K562 (cell line): ENCODE data around the gene PTTG2. TPM values are rescaled to one million over a fixed set of nuclear protein-coding genes. Genes with fewer than 3 reads are reported as not detected.

Source experiments
- ATAC-seq: fragments of 200-7000 bp; cut with Tn5 transposase; 3 replicates; pipeline ENCODE4 v1.9.1; 2020; ENCODE audit warnings: moderate library complexity
- BruUV-seq: library from RNA; stranded (reverse); fragments of 400-500 nt; replicated peaks from 2 replicates; lab custom pipeline; 2021; lab: Mats Ljungman, UMichigan
- CTCF ChIA-PET: fragments of 300-600 bp; formaldehyde crosslinking; extraction: SDS; loops from one replicate; lab custom pipeline; 2021; ENCODE audit warnings: low intra/inter-chr PET ratio; lab: Yijun Ruan, JAX
- POLR2A ChIA-PET: fragments of 300-600, 350-650 bp; sonication (Branson Sonifier 250); formaldehyde crosslinking; extraction: SDS; loops from one replicate; lab custom pipeline; 2021; ENCODE audit warnings: antibody characterized with exemption, inconsistent platforms; lab: Yijun Ruan, JAX
- DNase-seq, 4 experiments: peaks; one replicate each; pipeline versions ENCODE4 v3.0.0 to v3.0.0-alpha.2; 2011 to 2018; ENCODE audit warnings: low spot score in 3 of 4, mixed read lengths in 3 of 4; ENCODE audit errors: extremely low read depth in 1 of 4
- FAIRE-seq: peaks from 2 replicates; lab custom pipeline; 2011; peaks lifted over from hg19 to GRCh38; lab: Jason Lieb, UNC
- H2AFZ ChIP-seq: 2 replicates; pipeline ENCODE4 v1.6.0; 2011; ENCODE audit warnings: low read depth, low read length, control low read depth, inconsistent platforms
- H3K27ac ChIP-seq: fragments of 200-600 bp; 3 replicates; pipeline ENCODE4 v1.8.0; 2011; ENCODE audit warnings: low read depth, mild to moderate bottlenecking, control low read depth, inconsistent platforms, low read length, moderate library complexity, mixed read lengths; ENCODE audit errors: extremely low read depth
- H3K27me3 ChIP-seq, 2 experiments: fragments of 300-600 bp in 1 of 2; 2 replicates in 1 of 2; 3 replicates in 1 of 2; pipeline versions ENCODE4 v1.6.0 to v1.8.0; 2011; ENCODE audit warnings: inconsistent platforms in 2 of 2, low read length in 2 of 2, mild to moderate bottlenecking in 1 of 2, mixed read lengths in 1 of 2, moderate library complexity in 1 of 2; ENCODE audit not compliant: control insufficient read depth in 2 of 2, insufficient read depth in 2 of 2
- H3K36me3 ChIP-seq: fragments of 300-600 bp; 3 replicates; pipeline ENCODE4 v1.8.0; 2011; ENCODE audit warnings: mild to moderate bottlenecking, low read length, inconsistent platforms; ENCODE audit not compliant: control insufficient read depth, insufficient read depth
- H3K4me1 ChIP-seq, 2 experiments: fragments of 200-600 bp in 1 of 2; replicated peaks in 1 of 2; 2 replicates in 1 of 2; 3 replicates in 1 of 2; pipeline versions ENCODE4 v1.5.1 to v1.8.0; 2011; ENCODE audit warnings: inconsistent platforms in 2 of 2, low read length in 2 of 2, mild to moderate bottlenecking in 1 of 2, mixed read lengths in 1 of 2, moderate library complexity in 1 of 2; ENCODE audit not compliant: control insufficient read depth in 2 of 2, insufficient read depth in 2 of 2
- H3K4me2 ChIP-seq: 2 replicates; pipeline ENCODE4 v1.6.1; 2011; ENCODE audit warnings: low read length, control low read depth, inconsistent platforms, mixed read lengths; ENCODE audit not compliant: insufficient read depth
- H3K4me3 ChIP-seq: fragments of 200-600 bp; sonication (generic), shearing (Covaris generic); 2 replicates; pipeline ENCODE4 v1.5.1; 2016; ENCODE audit warnings: control low read depth, inconsistent platforms
- H3K79me2 ChIP-seq: fragments of 200-600 bp; 3 replicates; pipeline ENCODE4 v1.8.0; 2011; ENCODE audit warnings: low read length, inconsistent platforms; ENCODE audit not compliant: control insufficient read depth, insufficient read depth
- H3K9ac ChIP-seq, 2 experiments: 2 replicates each; pipeline versions ENCODE4 v1.6.0 to v1.6.1; 2011; ENCODE audit warnings: low read depth in 2 of 2, low read length in 2 of 2, control low read depth in 1 of 2, inconsistent platforms in 1 of 2, mild to moderate bottlenecking in 1 of 2, mixed read lengths in 1 of 2; ENCODE audit not compliant: insufficient read depth in 1 of 2
- H3K9me1 ChIP-seq: one replicate; pipeline ENCODE4 v1.6.0; 2011; ENCODE audit warnings: inconsistent platforms, mild to moderate bottlenecking, low read length, moderate library complexity; ENCODE audit not compliant: control insufficient read depth, insufficient read depth
- H3K9me3 ChIP-seq: replicated peaks from 2 replicates; pipeline ENCODE4 v1.5.1; 2011; ENCODE audit warnings: low read depth, low read length, inconsistent platforms; ENCODE audit not compliant: control insufficient read depth, insufficient read depth
- H4K20me1 ChIP-seq: replicated peaks from 2 replicates; pipeline ENCODE4 v1.6.1; 2011; ENCODE audit warnings: low read length, inconsistent platforms, mixed read lengths; ENCODE audit not compliant: control insufficient read depth, insufficient read depth
- KHSRP ChIP-seq: fragments of 450-650 bp; IDR thresholded peaks from 2 replicates; pipeline ENCODE4 v1.6.1; 2017
- KLF10 ChIP-seq: fragments of 250-450 bp; sonication (Bioruptor Pico); IDR thresholded peaks from 2 replicates; pipeline ENCODE4 v1.6.1; 2021; ENCODE audit warnings: matching md5 sums
- KLF16 ChIP-seq: IDR thresholded peaks from 2 replicates; pipeline ENCODE4 v1.6.1; 2016; ENCODE audit warnings: antibody characterized with exemption
- MBD2 ChIP-seq: sonication (generic); IDR thresholded peaks from 2 replicates; pipeline ENCODE4 v1.6.1; 2016; ENCODE audit warnings: low read depth, borderline replicate concordance
- MEF2A ChIP-seq: IDR thresholded peaks from 2 replicates; pipeline ENCODE4 v1.6.1; 2011; ENCODE audit warnings: low read depth, mild to moderate bottlenecking, low read length, moderate library complexity; ENCODE audit not compliant: control insufficient read depth
- MTA3 ChIP-seq: fragments of 450-650 bp; formaldehyde crosslinking; IDR thresholded peaks from 2 replicates; pipeline ENCODE4 v1.6.1; 2017; ENCODE audit warnings: mild to moderate bottlenecking, borderline replicate concordance
- MYNN ChIP-seq, 2 experiments: sonication (generic); formaldehyde crosslinking in 1 of 2; IDR thresholded peaks; 2 replicates each; pipeline versions ENCODE4 v1.5.0 to v1.6.1; 2016 to 2020; ENCODE audit warnings: antibody characterized with exemption in 1 of 2, missing genetic modification reagents in 1 of 2
- POLR2B ChIP-seq: fragments of 450-650 bp; IDR thresholded peaks from 2 replicates; pipeline ENCODE4 v1.6.1; 2018; ENCODE audit warnings: low read depth; ENCODE audit not compliant: partially characterized antibody
- ZNF12 ChIP-seq: sonication (generic); formaldehyde crosslinking; IDR thresholded peaks from 2 replicates; pipeline ENCODE4 v1.4.0; 2020; ENCODE audit warnings: mild to moderate bottlenecking, missing genetic modification reagents
- ZNF23 ChIP-seq: fragments of 250-450 bp; sonication (Bioruptor Pico); IDR thresholded peaks from 2 replicates; pipeline ENCODE4 v1.4.0; 2020; ENCODE audit warnings: mild to moderate bottlenecking
- ZNF384 ChIP-seq: IDR thresholded peaks from 2 replicates; pipeline ENCODE4 v1.6.1; 2012; ENCODE audit warnings: low read depth, low read length, improper control_type of control experiment
- WGBS: fragments of 100-300 bp; shearing (Covaris generic); methylation state at CpG from one replicate; pipeline ENCODE4 v1.1.6; 2016; ENCODE audit warnings: low coverage, mixed read lengths; ENCODE audit not compliant: insufficient coverage; ENCODE audit errors: missing lambda C conversion rate; 5-methylcytosine and 5-hydroxymethylcytosine counted together
- in situ Hi-C: fragments of 300-500 bp; cut with MboI; formaldehyde crosslinking; loops from 4 replicates; pipeline ENCODE4 v1.15.0; 2018; ENCODE audit warnings: inconsistent platforms, mixed read lengths
- intact Hi-C: fragments of 100-400 bp; cut with micrococcal nuclease; formaldehyde crosslinking; loops from 2 replicates; pipeline ENCODE4 v1.14.2; 2022
- polyA plus RNA-seq, 8 experiments: library from polyadenylated mRNA; depleted of rRNA in 4 of 8; stranded (reverse) in 5 of 8; unstranded in 3 of 8; fragments of >200 nt; fragmentation: Nextera tagmentation in 2 of 8; fragmentation: Illumina TruSeq in 1 of 8; extraction: Ambion mirVana in 2 of 8; extraction: Trizol in 1 of 8; gene quantifications; 2 replicates each; pipeline versions ENCODE4 v1.2.1 to v1.2.3, GENCODE V29; 2011 to 2014; ENCODE audit warnings: inconsistent platforms in 1 of 8, missing spikeins in 1 of 8
- total RNA-seq, 7 experiments: library from RNA; depleted of rRNA in 6 of 7; stranded (reverse); fragments of >200 nt in 6 of 7; fragmentation: Illumina TruSeq in 2 of 7; extraction: Trizol in 2 of 7; gene quantifications; 2 replicates each; pipeline versions ENCODE4 v1.2.1 to v1.2.3, GENCODE V29; 2011 to 2021; ENCODE audit warnings: low replicate concordance in 1 of 7
- TF ChIP-seq, protein P1 (sequence below), 2 experiments: fragments of 450-650 bp in 1 of 2; sonication (generic) in 1 of 2; formaldehyde crosslinking in 1 of 2; IDR thresholded peaks in 1 of 2; conservative IDR thresholded peaks in 1 of 2; 2 replicates each; pipeline versions ENCODE4 v1.6.1 to v1.8.1; 2016 to 2023; ENCODE audit warnings: mild to moderate bottlenecking in 2 of 2, moderate library complexity in 2 of 2, inconsistent platforms in 1 of 2, missing genetic modification reagents in 1 of 2
- TF ChIP-seq, protein P2 (sequence below), 3 experiments: IDR thresholded peaks in 2 of 3; conservative IDR thresholded peaks in 1 of 3; 2 replicates each; pipeline ENCODE4 v1.5.1; 2011 to 2012; ENCODE audit warnings: low read length in 3 of 3, mild to moderate bottlenecking in 3 of 3, control low read depth in 2 of 3, improper control_type of control experiment in 1 of 3, inconsistent platforms in 1 of 3, low read depth in 1 of 3, mixed read lengths in 1 of 3, moderate library complexity in 1 of 3; ENCODE audit not compliant: insufficient read depth in 2 of 3

PTTG2 gene
- total and polyA plus RNA-seq, 9 of the 15 experiments (the other 6 are each of a cell fraction or from before 2014, with no cell fraction given): not detected

DNA sequence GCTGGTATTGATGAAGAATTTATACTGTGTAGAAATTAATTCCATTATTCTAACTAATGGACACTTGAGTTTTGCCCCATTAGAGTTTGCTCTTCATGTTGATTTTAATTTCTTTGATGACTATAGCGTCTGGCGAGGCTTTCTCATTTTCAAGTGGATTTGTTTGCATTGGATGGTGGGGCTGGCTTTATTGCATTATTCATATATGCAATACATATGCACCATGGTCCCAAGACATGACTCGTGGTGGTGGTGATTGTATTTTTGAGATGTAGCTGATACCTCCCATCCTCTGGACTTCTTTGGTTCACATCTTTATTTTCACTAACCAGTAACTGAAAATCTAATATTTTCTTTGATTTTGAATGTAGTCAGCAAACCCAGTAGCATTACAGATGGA lies 39.8 kb downstream of the PTTG2 start (continued):
- no peak for TF ChIP-seq ZNF12 (CRISPR knock-in tag)
- TF ChIP-seq, protein P1, sequence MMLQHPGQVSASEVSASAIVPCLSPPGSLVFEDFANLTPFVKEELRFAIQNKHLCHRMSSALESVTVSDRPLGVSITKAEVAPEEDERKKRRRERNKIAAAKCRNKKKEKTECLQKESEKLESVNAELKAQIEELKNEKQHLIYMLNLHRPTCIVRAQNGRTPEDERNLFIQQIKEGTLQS (IDR thresholded peaks at IDR 0.05): no peak
- TF ChIP-seq, protein P1 (CRISPR knock-in tag; conservative IDR thresholded peaks at IDR 0.05): no peak

DNA sequence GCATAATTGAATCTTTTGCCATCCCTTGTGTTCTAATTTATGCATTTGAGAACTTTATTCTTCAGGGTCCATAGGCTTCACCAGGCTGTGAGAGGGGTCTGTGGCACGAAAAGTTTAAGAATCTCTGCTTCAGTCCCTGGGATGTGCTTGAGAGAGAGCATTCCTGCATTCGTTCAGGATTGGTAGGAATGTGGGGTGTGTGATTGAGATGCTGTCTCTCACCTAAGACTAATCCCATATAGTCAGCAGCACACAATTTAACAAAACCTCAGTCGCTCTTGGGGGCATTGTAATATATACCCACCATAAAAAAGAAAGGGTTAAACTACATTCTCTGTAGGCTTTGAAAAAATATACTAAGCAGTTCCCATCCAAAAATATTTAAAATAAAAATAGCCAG lies 41.7 kb downstream of the PTTG2 start:
- H3K79me2 ChIP-seq: no peaks in the 10 kb centered on the region
- no peak for ATAC-seq
- no peak for TF ChIP-seq MEF2A
- no peak for TF ChIP-seq KHSRP
- TF ChIP-seq MYNN (IDR thresholded peaks at IDR 0.05): no peak
- TF ChIP-seq MYNN (CRISPR knock-in tag; IDR thresholded peaks at IDR 0.05): no peak
- no peak for TF ChIP-seq KLF10
- TF ChIP-seq, protein P2, sequence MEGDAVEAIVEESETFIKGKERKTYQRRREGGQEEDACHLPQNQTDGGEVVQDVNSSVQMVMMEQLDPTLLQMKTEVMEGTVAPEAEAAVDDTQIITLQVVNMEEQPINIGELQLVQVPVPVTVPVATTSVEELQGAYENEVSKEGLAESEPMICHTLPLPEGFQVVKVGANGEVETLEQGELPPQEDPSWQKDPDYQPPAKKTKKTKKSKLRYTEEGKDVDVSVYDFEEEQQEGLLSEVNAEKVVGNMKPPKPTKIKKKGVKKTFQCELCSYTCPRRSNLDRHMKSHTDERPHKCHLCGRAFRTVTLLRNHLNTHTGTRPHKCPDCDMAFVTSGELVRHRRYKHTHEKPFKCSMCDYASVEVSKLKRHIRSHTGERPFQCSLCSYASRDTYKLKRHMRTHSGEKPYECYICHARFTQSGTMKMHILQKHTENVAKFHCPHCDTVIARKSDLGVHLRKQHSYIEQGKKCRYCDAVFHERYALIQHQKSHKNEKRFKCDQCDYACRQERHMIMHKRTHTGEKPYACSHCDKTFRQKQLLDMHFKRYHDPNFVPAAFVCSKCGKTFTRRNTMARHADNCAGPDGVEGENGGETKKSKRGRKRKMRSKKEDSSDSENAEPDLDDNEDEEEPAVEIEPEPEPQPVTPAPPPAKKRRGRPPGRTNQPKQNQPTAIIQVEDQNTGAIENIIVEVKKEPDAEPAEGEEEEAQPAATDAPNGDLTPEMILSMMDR (IDR thresholded peaks at IDR 0.05 in 2 of 3, conservative IDR thresholded peaks at IDR 0.05 in 1 of 3; ENCODE audit: insufficient read depth in 2 of 3, low read depth in 1 of 3, low read length in 3 of 3): no peak
- no peak for TF ChIP-seq MTA3
- TF ChIP-seq ZNF384: no peak
- no peak for TF ChIP-seq POLR2B
- TF ChIP-seq MBD2: no peak
- TF ChIP-seq KLF16: no peak
- TF ChIP-seq ZNF23: no peak

More for the DNA sequence above, 41.7 kb downstream of the PTTG2 start:
- no peak for DNase-seq
- 0% methylated on average over 3 of the region's 3 CpGs for WGBS
- POLR2A ChIA-PET: no interaction called here
- Histone ChIP-seq H2AFZ (no peak overlapping the region), H3K4me1 (no peaks in the 10 kb centered on the region), H4K20me1 (peaks cover 15% of the 10 kb centered on the region), H3K36me3 (no peaks in the 10 kb centered on the region), H3K9me1 (no peaks in the 10 kb centered on the region), H3K9ac (no peak overlapping the region), H3K4me2 (no peak overlapping the region), H3K27me3 (peaks cover 16 to 18% of the 10 kb centered on the region in 2 experiments), H3K27ac (no peak overlapping the region), H3K4me3 (no peak overlapping the region), H3K9me3 (no peaks in the 10 kb centered on the region)
- CTCF ChIA-PET: no interaction called here
- FAIRE-seq: no peak
- intact Hi-C loops (no loop called here), in situ Hi-C loops (no loop called here)
- BruUV-seq: no TSS peak
